NCI-H82 treated with DMSO at 0.1 percent for 48 hours (cell line): Measurements from ENCODE around the gene CHN2.

Source experiments
- DNase-seq: peaks from one replicate; lab custom pipeline; 2025; ENCODE audit not compliant: unreplicated experiment; lab: John Stamatoyannopoulos, UW

CHN2 gene

DNA sequence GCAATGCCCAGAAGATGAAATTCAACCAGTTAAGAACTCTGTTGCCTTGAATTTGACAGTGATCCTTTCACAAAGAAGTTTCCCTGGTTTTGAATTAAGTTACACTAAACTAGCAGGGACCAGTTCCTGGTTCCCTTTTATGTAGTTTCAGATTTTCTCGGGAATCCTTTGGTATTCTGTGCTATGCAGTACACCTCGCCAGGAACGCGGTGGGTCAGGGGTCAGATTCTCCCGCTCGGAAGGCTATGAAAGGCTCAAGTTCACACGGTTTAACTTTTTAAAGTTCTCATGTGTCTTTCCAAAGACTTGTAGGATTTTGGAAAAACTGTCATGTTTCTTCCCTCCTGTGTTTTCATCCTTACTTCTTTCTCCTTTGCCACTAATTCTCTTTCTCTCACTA lies 264.4 kb downstream of the CHN2 start:
- DNase-seq = no peak

DNA sequence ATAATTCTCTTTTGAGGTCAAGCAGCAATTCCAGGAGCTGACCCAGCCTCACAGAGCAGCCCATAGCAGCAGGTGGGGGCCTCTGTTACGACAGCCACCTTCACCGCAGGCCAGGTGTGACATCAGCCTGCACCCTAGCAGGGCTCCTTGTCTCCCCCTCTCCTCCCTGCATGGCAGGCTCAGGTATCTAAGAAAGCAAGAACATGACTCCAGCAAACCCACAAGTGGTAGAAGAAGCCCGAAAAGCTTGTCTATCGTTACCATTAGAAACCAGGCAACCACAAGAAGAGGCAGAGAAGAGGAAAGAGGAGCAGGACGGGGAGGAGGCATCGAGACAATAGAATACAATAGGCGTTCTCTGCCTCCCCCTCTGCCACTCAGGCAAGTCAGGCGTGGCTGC lies 265.0 kb downstream of the CHN2 start:
- DNase-seq = no peak

DNA sequence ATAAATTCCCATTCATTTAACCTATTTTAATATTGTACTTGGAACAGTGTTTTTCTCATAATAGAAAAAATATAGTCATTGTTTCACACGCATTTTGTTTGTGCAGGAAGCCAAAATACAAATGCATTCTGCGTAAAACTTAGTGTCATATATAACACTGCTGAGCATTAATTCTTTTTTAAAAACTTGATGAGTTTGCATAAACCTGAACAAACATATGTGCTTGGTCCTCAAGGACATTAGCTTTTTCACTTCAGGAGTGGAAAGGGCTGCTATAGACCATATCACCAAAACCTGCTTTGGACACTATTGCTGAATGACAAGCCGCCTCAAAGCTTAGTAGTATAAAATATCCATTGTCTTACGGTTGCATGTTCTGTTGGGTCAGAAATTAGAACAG lies 267.4 kb downstream of the CHN2 start:
- DNase-seq = no peak

DNA sequence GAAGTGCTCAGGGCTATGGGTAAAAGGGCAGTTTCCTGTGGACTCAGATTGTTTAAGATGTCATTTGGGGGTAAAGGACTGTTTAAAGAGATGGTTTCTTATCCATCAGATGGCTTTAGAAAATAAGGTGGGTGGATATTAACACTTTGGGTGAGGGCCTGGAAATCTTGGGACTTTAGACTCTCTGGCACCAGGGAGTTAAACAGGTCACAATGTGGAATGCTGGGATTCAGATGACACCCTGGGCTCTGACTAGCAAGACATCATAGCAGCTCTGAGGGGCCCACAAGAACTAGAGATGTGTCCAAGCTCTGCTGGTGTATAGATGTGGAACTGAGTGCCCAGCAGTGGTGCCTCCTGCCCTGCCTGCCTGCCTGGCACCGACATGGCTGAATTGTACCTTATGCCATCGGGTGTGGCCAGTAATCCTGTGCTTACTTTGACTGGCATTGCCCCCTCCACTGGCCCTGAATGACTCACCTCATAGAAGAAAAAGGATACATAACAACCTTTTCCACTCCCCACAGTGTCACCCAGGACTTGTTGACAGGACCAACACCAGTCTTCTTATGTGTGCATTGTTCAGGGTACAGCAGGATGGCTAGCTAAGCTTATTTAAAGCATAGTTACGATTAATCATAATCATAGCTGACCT lies 269.1 kb downstream of the CHN2 start:
- no peak for DNase-seq

DNA sequence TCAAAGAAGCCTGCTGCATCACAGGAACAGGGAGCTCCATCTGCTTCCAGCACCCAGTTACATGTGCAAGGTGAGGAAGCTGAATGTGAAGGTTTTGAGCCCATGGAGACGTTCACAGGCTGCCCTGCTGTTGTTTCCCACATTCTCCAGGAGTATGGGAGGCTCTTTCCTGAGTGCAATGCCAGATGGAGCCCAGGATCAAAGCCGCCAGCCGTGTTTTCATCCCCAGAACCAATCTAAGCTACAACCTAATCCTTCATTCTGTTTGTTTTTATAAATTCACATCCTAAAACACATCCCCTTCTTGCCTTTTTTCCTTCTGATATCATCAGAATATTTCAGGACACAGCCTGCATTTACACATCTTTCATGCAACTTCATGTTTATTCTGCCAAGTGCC lies 270.2 kb downstream of the CHN2 start:
- DNase-seq = peak; percentile 80

DNA sequence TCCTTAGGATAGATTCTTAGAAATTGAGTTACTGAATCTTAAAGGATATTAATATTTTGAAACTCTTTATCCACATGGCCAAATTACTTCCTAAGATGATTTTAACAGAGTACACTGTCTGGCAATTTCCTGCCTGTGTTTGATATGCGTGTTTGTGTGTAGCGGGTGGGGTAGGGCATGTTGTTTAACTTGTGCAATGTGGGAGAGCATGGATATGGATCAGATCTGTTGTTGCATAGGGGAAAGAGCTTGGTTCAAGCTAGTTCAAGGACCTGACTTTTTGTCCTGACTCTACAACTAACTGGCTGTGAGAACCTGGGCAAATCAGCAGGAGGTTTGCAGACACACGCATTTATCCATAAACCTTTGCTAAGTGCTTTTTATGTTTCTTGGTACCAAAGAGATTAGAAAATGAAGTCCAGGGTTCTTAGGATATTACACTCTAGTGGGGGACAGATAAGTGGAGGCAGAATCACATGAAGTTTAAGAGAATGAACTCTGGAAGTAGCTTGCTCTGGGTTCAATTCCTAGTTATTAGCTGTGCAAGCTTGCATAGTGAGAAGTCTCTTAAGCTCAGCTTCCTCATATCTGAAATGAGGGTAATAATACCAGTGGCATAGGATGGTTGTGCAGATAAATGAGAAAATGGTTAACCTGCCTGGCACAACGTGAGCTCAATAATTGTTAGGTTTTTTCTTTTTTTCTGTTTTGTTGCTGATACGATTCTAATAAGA lies 272.8 kb downstream of the CHN2 start:
- DNase-seq = no peak

DNA sequence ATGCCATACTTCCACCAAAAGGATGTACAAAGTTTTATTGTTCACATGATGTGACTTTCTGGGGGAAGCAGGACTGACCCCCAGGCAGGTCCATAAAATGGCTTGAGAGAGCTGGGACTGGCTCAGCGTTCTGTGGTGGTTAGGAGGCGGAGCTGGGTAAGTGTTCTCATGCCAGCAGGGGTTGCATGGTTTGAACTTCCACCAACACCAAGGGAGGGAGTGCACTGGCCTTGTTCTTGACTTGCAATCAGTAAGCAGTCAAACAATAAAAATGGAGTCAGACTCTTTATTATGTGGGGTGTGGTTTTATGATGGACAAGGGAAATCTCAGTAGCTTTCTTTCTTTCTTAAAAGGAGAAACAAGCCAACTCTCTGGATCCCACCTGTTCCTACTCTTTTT lies 273.6 kb downstream of the CHN2 start:
- no peak for DNase-seq

DNA sequence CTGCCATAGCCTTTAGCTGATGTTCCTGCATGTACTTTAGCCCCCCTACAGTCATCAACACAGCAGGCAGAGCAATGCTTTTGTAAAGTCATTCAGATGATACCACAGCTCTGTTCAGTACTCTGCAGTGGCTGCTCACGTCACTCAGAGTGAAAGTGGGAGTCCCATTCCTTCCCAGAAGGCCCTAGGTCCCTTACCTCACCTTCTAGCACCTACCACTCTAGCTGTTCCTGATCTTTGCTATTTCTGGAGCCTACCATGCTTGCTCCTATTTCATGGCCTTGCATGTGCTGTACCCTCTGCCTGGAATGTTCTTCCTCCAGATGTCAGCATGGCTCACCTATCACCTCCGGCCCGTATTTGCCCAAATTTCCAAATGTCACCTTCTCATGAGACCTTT lies 274.7 kb downstream of the CHN2 start:
- no peak for DNase-seq

DNA sequence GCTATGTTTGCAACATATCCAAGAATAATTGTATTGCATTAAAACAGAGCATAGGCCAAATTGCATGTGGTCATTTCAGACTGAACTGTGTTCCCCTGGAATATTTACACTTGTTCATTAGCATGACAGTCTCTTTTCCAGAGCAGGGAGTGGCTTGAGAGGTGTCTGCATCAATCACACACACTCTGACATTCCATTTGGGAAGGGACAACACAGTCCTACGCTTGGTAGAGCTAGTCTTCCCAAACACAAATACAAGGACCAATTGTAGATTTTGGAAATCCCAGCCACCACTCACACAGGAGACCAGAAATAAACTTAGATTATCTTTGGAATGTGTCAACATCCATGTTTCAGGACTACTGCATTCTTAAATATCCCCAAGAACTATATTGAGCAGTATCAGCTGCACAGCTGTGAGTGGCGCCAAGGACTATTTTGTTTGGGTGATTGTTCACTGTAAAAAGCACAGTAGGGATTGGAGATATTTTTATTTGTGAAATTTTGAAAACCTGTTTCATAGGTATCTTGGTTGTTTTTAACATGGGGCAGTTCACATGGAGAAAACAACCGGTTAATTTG lies 275.5 kb downstream of the CHN2 start:
- no peak for DNase-seq

DNA sequence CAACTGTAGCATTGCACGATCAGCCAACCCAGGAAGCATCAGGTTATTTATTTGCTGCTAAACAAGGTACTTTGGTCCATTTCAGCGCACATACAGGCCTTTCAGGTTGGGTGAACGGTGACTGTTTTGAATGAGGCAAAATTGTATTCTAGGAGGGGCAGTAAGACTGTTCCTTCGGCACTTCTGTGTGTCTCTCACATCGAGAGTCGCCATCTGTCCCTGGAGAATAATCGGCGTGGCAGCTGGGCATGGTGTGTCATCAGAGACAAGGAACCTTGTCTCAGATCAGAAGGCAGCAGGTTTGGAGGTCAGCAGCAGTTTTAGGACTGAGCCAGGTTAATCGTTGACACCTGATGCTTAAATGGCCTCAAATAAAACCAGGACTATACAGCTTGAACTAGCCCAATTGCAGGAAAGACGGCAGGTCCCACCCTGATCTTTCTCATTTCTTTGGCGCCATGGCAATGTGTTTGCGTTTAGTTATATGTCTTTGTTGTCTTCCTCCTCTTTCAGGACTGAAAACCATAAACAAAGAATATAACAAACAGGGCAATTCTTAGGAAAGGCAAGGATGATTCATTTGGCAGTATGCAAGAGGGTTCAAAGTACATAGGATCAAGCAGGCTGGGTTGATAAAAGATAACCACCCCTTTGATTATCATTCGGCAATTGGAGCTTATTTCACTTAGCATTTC lies 277.0 kb downstream of the CHN2 start:
- peak; percentile 85 for DNase-seq

DNA sequence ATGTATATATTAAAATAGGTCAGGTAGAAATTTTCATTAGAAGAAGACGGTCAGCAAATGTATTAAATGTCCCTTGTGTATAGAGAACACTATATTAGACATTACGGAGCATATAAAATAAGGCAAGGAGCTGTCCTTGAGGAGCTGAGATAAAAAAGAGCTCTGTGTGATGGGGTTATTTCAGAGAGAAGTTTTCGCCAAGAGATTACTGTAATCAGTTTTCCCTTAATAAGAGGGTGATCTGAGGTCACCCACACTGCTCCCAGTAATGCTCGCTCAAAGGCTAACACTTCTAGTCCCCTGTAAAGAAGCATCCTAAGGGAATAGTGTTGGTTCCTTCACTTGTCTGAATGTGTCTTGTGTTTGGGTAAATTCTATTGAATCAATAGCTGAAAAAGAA lies 282.3 kb downstream of the CHN2 start:
- DNase-seq = peak; percentile 86

DNA sequence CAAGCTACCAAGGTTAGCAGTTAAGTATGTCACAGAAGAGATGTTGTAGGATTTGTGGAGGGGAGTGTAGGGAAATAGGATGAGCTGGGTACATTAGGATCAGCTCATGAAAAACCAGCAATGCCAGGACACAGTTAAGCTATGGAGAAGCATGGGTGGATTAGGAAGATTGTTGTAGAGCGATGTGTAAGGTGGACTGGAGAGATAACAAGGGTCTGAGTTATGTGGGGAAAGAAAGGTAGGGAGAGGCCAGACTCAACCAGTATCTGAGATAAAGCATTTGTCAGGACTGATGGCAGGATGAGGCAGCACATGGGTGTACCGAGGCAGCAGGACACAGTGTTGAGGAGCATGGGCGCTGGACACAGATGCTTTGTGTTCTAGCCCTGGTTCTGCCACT lies 283.7 kb downstream of the CHN2 start:
- DNase-seq = peak; percentile 59

DNA sequence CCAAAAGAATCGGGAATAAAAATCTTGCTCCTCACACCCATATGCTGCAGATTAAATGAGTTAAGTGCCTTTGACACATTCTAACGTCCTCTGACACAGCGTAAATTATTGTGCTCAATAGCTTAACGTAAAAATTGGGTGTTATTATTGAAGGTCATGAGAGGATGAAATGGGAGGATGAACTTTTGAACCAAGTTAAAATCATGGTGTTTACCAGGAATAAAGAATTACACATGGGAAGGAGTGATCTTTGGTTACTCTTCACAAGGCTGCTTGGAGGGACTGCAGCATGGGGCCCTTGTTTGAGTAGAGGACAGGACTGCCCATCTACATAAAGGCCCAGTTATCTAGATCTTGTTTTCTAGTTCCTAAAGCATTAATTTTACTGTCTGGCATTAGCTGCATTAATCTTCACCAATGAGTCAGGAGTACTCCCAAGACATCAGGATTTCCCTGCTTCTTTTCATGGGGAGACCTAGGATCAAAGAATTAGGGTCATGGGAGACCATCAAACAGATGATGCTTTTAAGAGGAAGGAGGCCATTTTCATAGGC lies 284.2 kb downstream of the CHN2 start:
- DNase-seq = peak; percentile 84

DNA sequence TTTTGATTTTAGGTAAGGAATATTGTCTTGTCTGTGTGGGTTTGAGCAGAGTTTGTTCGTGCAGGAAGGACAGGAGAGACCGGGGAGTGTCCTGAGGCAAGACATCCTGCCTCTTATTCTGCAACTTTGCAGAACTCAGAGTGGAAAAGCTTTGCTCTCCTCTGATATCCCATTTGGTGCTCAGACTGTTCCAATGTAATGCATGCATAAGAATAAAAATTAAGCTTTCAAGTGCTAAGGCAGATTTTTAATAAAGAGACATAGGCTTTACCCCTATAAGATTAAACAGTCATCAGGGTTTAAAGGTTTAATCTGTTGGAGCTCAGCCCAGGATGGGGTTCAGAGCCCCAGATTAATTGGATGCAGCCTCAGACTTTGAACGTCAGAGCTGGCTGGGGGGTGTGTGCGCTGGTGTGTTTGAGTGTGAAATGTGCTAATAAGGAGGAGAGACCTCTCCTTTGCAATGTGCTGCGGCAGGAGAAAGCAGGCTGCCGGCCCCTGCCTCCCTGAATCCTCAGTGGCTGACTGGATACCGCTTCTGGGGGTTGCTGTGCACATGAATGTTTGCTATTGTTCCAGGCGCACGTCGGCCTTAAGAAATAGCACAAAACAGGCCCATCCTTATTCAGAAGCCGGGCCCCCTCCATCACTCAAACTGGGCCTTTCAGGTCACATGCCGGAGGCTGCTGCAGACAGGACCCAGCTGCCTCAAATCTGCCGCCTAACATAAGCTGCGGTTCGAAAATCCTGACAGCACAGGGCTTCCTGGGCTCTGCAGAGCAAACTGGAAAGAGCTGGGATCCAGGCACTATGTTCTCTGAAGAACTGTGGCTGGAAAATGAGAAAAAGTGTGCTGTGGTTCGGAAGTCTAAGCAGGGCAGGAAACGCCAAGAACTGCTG lies 285.0 kb downstream of the CHN2 start:
- DNase-seq = peak; percentile 96

DNA sequence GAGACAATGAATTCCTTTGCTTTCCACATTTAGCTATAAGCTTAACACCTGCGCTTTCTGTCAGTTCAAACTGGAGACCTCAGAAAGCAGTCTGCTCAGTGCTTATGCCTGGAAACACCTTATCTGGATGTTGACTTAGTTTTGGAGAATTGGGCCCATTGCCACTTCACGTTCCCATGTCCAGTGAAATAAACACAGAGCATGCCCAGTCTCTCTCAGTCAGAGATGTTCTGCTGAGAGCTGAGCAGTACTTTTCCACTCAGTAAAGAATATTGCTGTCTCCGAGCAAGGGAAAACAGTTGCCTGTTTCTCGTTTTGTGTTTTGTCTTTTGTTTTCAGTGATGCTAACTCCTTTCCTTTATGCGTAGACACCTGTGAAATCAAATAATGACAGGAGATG lies 285.9 kb downstream of the CHN2 start:
- DNase-seq = peak; percentile 34

DNA sequence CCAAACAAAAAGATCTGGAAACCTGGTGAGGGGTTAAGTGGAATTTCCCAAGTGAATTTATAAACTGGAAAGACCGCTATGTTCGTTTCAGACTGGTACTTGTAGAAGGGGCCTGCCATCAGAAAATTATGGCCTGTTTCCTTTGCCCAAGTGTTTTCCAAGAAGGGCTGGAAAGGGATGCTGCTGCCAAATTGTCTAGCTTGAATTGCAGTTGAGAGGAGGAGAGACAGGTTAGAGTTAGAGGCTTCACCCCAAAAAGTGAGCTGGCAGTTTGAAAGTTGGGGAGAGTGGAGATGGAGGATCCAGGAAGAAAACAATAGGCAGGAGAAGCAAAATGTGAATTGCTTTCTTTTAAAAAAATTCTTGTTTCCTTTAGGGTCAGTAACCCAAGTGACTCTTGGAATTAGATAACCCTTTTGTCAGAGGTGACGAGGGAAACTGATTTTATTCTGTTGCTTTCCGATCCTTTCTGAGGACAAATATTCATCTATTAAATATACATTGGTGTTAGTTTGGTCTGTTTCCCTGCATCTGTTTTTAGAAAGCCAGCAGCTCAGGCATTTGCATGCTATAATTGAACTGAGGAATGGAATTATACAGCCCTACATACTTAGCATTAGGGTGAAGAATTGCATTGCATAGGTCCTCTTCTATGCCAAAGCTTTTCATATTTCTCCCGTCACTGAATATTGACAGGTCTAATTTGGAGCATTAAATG lies 286.5 kb downstream of the CHN2 start:
- no peak for DNase-seq

DNA sequence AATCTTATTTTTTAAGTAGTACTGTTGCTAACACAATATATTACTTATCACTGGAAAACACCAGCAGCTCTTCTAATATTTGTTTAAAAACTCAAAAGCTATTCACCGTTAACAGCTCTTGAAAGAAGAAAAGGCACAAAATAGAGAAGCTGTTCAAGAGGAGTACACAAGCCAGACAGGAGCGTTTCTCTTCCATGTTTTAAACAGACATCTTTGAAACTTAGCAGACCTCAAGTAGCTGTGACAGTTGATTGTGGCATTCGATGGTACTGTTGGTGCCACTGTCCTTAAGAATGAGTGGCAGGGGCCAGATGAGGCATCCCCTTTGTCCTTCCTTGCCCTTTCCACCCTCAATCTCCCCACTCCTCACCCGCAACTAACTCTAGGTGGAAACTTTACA lies 287.5 kb downstream of the CHN2 start:
- peak; percentile 38 for DNase-seq

DNA sequence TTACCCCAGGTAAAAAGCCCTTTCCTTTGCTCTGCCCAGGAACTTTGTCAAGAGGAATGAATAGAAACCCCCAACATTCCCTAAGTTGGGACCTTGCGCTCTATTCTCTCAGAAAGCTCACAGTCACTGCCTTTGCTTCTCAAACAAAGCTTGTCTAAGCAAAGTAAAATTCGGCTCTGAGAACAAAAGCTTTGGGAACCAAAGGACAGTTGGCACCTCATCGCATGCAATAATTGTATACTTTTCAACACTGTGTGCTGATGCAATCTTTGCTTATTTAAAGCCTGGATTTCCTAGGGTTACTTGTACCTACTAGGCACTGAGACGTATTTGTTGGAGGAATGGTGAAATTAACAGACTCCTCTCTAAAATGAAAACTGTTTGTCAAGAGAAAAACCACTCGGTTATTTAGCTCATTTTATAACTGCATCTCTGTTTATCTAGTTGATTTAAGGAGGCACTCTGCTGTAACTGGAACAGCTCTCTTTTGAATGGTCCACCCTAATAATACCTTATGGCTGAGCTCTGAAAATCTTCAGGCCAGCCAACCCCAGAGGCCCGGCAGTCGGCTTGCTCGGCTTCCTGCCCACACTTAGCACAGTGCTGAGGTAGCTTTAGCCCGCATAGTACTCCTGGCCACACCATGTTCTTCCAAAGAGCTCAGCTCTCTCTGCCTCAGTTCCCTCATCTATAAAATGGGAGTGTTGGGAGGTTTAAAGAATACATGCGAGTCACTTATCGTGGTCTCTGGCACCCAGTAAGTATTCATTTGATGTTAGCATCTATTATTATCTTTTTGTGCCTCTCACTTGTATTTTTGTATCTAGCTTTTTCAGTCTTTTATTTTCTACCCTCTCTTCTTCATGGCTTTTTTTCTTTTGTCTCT lies 288.9 kb downstream of the CHN2 start:
- peak; percentile 60 for DNase-seq

DNA sequence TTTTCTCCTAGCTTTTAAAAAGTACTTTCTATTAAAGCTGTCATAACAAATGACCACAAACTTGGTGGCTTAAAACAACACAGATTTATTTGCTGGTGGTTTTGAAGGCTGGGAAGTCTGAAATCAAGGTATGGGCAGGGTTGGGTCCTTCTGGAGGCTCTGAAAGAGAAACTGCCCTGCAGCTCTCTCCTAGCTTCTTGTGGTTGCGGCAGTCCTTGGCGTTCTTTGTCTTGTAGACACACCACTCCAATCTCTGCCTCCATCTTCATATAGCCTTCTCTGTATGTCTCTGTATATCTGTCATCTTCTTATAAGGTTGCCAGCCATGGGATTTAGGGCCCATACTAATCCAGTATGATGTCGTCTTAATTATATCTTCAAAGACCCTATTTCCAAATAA lies 289.7 kb downstream of the CHN2 start:
- DNase-seq = peak; percentile 67
